ENCODE measurements around the gene KDM3A. TPM values are rescaled to one million over a fixed set of nuclear protein-coding genes. Genes with fewer than 3 reads are reported as not detected.

Gene KDM3A
- total and polyA plus RNA-seq, 10 donors: 16.1 to 87.5 (median 45.5) TPM

DNA sequence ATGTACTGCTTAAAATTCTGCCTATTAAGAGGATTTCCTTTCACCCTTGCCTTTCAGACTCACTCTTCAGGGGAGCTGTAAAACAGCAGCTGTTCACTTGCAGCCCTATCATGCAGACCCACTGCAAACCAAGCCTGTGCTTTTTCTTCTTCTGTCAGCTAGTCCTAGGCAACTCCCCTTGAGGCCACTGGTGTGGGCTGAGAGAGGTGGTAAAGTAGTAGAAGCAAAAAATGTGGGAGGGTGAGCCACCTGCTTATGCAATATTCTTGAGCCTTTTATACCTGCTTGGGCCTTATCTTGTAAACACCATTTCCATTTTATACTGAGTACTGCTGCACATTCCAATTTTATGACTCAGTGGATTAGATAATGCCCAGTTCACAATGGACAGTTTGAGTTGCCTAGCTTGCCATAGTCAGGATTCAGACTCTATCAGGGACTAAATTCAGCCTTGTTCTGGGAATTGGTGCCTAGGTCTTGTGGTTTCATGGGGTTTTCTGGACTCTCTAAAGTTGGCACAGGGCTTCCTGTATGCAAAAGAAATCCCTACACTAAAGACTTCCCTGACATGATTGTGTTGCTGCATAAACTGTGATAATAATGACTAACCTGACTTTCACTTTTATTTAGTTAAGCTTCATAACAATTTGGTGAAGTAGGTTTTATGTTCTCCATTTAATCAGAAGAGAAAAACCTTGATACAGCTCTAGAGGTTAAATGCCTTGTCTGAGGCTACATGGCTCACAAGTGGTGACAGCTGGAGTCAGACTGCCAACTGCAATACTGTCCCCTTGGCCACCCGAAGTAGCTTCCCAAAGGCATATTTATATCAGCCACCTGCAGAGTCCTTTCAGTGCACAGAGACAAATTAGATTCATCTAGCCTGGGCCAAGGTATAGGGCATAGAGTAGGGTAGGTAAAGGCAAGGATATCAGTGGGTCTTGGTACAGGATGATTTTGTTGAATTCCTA lies 47.4 kb upstream of the KDM3A start:
- TF ChIP-seq, protein P1, sequence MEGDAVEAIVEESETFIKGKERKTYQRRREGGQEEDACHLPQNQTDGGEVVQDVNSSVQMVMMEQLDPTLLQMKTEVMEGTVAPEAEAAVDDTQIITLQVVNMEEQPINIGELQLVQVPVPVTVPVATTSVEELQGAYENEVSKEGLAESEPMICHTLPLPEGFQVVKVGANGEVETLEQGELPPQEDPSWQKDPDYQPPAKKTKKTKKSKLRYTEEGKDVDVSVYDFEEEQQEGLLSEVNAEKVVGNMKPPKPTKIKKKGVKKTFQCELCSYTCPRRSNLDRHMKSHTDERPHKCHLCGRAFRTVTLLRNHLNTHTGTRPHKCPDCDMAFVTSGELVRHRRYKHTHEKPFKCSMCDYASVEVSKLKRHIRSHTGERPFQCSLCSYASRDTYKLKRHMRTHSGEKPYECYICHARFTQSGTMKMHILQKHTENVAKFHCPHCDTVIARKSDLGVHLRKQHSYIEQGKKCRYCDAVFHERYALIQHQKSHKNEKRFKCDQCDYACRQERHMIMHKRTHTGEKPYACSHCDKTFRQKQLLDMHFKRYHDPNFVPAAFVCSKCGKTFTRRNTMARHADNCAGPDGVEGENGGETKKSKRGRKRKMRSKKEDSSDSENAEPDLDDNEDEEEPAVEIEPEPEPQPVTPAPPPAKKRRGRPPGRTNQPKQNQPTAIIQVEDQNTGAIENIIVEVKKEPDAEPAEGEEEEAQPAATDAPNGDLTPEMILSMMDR (IDR thresholded peaks at IDR 0.05 in 8 of 11, conservative IDR thresholded peaks at IDR 0.05 in 3 of 11): no peak
- TF ChIP-seq POLR2A (IDR thresholded peaks at IDR 0.05) (no peak), POLR2AphosphoS5 (IDR thresholded peaks at IDR 0.05) (no peak)
- Histone ChIP-seq H3K36me3 (no peaks in the 10 kb centered on the region), H3K4me3 (no peak overlapping the region), H3K27me3 (replicated peaks in 1 of 7) (peaks cover 0 to 8% (median 0%) of the 10 kb centered on the region in 7 donors), H3K9me3 (no peaks in the 10 kb centered on the region), H3K4me1 (no peaks in the 10 kb centered on the region), H3K27ac (no peak overlapping the region)
- intact Hi-C loops (cut with DNase I; ENCODE audit: low total_unique reads): no loop called here
- no peak for DNase-seq
- WGBS, 5 donors: 29 to 43% (median 39%) methylated on average over 1 of the region's 1 CpG

DNA sequence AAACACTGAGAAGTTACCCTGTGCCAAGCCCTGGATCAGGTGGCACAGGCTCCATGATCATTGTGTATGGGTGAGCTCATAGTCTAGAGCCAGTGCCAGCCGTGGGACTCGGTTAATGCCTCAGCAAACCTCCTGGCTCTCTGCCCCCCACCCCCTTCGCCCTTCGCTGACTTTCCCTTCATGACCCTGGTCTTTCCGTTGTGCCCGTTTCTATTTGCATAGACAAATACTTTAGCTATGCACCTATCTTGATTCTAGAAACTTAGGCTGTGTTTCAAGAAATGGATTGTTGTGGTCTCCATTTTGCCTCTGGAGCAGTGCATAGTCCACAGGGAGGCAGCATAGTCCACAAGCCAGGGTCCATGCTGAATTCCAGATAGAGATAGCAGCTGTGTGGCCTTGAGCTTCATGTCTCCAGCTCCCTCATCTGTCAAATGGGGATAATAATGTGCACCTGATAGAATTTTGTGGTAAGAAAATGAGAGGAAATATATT lies 44.8 kb upstream of the KDM3A start:
- Histone ChIP-seq H3K27ac (no peak overlapping the region), H3K36me3 (no peaks in the 10 kb centered on the region), H3K27me3 (replicated peaks in 1 of 7) (peaks cover 0 to 12% (median 0%) of the 10 kb centered on the region in 7 donors), H3K4me3 (no peak overlapping the region), H3K9me3 (no peaks in the 10 kb centered on the region), H3K4me1 (no peaks in the 10 kb centered on the region)
- DNase-seq: no peak
- TF ChIP-seq POLR2A (IDR thresholded peaks at IDR 0.05): no peak
- TF ChIP-seq POLR2AphosphoS5 (IDR thresholded peaks at IDR 0.05): no peak
- TF ChIP-seq, protein P1 (IDR thresholded peaks at IDR 0.05 in 8 of 11, conservative IDR thresholded peaks at IDR 0.05 in 3 of 11): no peak
- intact Hi-C loops (cut with DNase I; ENCODE audit: low total_unique reads): no loop called here
- 76 to 84% (median 78%) methylated on average over 6 of the region's 6 CpGs for WGBS, 5 donors

DNA sequence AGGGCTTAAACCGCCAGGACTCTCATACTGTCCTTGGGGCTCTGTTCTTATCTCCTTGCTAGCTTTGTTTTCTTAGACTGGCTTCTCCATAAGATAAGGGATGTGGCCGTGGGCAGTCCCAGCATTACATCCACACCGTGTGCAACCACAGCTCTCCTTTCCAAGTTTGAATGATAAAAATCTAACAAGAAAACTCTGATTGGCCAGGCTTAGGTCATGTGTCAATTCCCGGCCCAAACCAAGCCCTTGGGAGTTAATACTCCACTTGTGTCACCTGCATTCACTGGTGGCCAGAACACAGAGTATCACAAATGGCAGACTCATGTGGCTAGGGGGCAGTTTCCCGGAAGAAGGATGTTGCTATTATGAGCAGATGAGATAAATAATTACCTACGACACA lies 43.2 kb upstream of the KDM3A start:
- H3K4me3 ChIP-seq: no peak overlapping the region
- intact Hi-C loops (cut with DNase I; ENCODE audit: low total_unique reads): no loop called here
- H3K27me3 ChIP-seq (replicated peaks in 1 of 7): peaks cover 0 to 12% (median 0%) of the 10 kb centered on the region in 7 donors
- H3K27ac ChIP-seq: no peak overlapping the region
- 63 to 81% (median 74%) methylated on average over 6 of the region's 6 CpGs for WGBS, 5 donors
- DNase-seq: no peak
- H3K4me1 ChIP-seq: no peaks in the 10 kb centered on the region
- TF ChIP-seq POLR2A (IDR thresholded peaks at IDR 0.05) (no peak), POLR2AphosphoS5 (IDR thresholded peaks at IDR 0.05) (no peak)
- TF ChIP-seq, protein P1 (IDR thresholded peaks at IDR 0.05 in 8 of 11, conservative IDR thresholded peaks at IDR 0.05 in 3 of 11): no peak
- no peaks in the 10 kb centered on the region for H3K9me3 ChIP-seq
- no peaks in the 10 kb centered on the region for H3K36me3 ChIP-seq
